Cardiac muscle cell (in vitro differentiated cells and primary cell): ENCODE results near the gene ZNF521. TPM values are rescaled to one million over a fixed set of nuclear protein-coding genes. Genes with fewer than 3 reads are reported as not detected.

Source experiments
- DNase-seq, 2 donors: peaks; one replicate each; pipeline versions ENCODE4 v3.0.0 to v3.0.0-alpha.2; 2010 to 2017; ENCODE audit warnings: low read depth in 1 of 2, low spot score in 1 of 2
- H3K27ac ChIP-seq: fragments of 200-600 bp; sonication (generic); 2 replicates; pipeline ENCODE4 v1.5.1; 2016
- H3K27me3 ChIP-seq: fragments of 200-600 bp; sonication (generic); 2 replicates; pipeline ENCODE4 v1.6.0; 2016; ENCODE audit warnings: control low read depth
- H3K36me3 ChIP-seq: fragments of 200-600 bp; sonication (generic); 2 replicates; pipeline ENCODE4 v1.5.1; 2016; ENCODE audit warnings: control low read depth
- H3K4me1 ChIP-seq: fragments of 200-600 bp; sonication (generic); 2 replicates; pipeline ENCODE4 v1.8.1; 2017; ENCODE audit warnings: low read depth, mild to moderate bottlenecking, mixed run types
- H3K4me3 ChIP-seq: fragments of 200-600 bp; sonication (generic); 2 replicates; pipeline ENCODE4 v1.5.1; 2016; ENCODE audit warnings: mild to moderate bottlenecking
- H3K9me3 ChIP-seq: fragments of 200-600 bp; sonication (generic); 2 replicates; pipeline ENCODE4 v1.5.1; 2017; ENCODE audit warnings: low read depth, mild to moderate bottlenecking, control low read depth
- CTCF ChIP-seq: IDR thresholded peaks from 2 replicates; pipeline ENCODE4 v1.5.1; 2012; ENCODE audit warnings: low read depth, mild to moderate bottlenecking, low read length
- polyA plus RNA-seq: library from polyadenylated mRNA; unstranded; fragments of >200 nt; fragmentation: Nextera tagmentation; extraction: Ambion mirVana; gene quantifications from 2 replicates; pipeline ENCODE4 v1.2.1, GENCODE V29; 2016
- total RNA-seq: library from RNA; depleted of rRNA; stranded (reverse); fragments of >200 nt; gene quantifications from 2 replicates; pipeline ENCODE4 v1.2.3, GENCODE V29; 2016

ZNF521 gene
- total and polyA plus RNA-seq, 2 experiments from 2014 or later, result 34.2 to 442 TPM

- Histone ChIP-seq H3K36me3 (no peaks in the 10 kb centered on the region), H3K4me3 (no peak overlapping the region), H3K9me3 (no peaks in the 10 kb centered on the region), H3K27ac (no peak overlapping the region), H3K27me3 (no peaks in the 10 kb centered on the region), H3K4me1 (peaks cover 9% of the 10 kb centered on the region)
- peak; percentile 8 for TF ChIP-seq CTCF
- DNase-seq, result peak; percentile 25 to 63
Observed at GRCh38 chr18:25099895-25100294, 252.1 kb downstream of the ZNF521 start.

GRCh38 chr18:25097569-25098056 is 254.4 kb downstream of the ZNF521 start:
- H3K27ac ChIP-seq, result no peak overlapping the region
- no peaks in the 10 kb centered on the region for H3K27me3 ChIP-seq
- no peak for TF ChIP-seq CTCF
- peaks cover 13% of the 10 kb centered on the region for H3K4me1 ChIP-seq
- H3K4me3 ChIP-seq, result no peak overlapping the region
- peak in 1 of 2 donors; percentile 20 for DNase-seq
- H3K36me3 ChIP-seq, result no peaks in the 10 kb centered on the region
- H3K9me3 ChIP-seq, result no peaks in the 10 kb centered on the region

- Histone ChIP-seq H3K4me1 (peaks cover 13% of the 10 kb centered on the region), H3K27ac (no peak overlapping the region), H3K4me3 (no peak overlapping the region), H3K27me3 (no peaks in the 10 kb centered on the region), H3K9me3 (no peaks in the 10 kb centered on the region), H3K36me3 (no peaks in the 10 kb centered on the region)
- no peak for DNase-seq
- TF ChIP-seq CTCF, result no peak
Observed at GRCh38 chr18:25097057-25097456, 254.9 kb downstream of the ZNF521 start.

- no peaks in the 10 kb centered on the region for H3K27me3 ChIP-seq
- no peak overlapping the region for H3K27ac ChIP-seq
- H3K4me3 ChIP-seq, result no peak overlapping the region
- no peaks in the 10 kb centered on the region for H3K9me3 ChIP-seq
- peaks cover 10% of the 10 kb centered on the region for H3K4me1 ChIP-seq
- TF ChIP-seq CTCF, result no peak
- H3K36me3 ChIP-seq, result peaks cover 11% of the 10 kb centered on the region
- DNase-seq, result no peak
Observed at GRCh38 chr18:25093141-25093540, 258.8 kb downstream of the ZNF521 start.

GRCh38 chr18:25089470-25089869 is 262.5 kb downstream of the ZNF521 start:
- Histone ChIP-seq H3K27me3 (no peaks in the 10 kb centered on the region), H3K4me1 (peaks cover under 1% of the 10 kb centered on the region), H3K36me3 (peaks cover 11% of the 10 kb centered on the region), H3K27ac (no peak overlapping the region), H3K9me3 (no peaks in the 10 kb centered on the region), H3K4me3 (no peak overlapping the region)
- TF ChIP-seq CTCF, result no peak
- no peak for DNase-seq

GRCh38 chr18:25086876-25087275 is 265.1 kb downstream of the ZNF521 start:
- no peaks in the 10 kb centered on the region for H3K27me3 ChIP-seq
- no peak overlapping the region for H3K27ac ChIP-seq
- DNase-seq, result no peak
- no peak for TF ChIP-seq CTCF
- H3K9me3 ChIP-seq, result no peaks in the 10 kb centered on the region
- H3K36me3 ChIP-seq, result peaks cover 11% of the 10 kb centered on the region
- no peak overlapping the region for H3K4me3 ChIP-seq
- H3K4me1 ChIP-seq, result no peaks in the 10 kb centered on the region
